Measurements from ENCODE around the gene POLD4.

GRCh38 chr11:67396587-67397389, 43.4 kb upstream of the POLD4 start:
- TF ChIP-seq, protein P1, sequence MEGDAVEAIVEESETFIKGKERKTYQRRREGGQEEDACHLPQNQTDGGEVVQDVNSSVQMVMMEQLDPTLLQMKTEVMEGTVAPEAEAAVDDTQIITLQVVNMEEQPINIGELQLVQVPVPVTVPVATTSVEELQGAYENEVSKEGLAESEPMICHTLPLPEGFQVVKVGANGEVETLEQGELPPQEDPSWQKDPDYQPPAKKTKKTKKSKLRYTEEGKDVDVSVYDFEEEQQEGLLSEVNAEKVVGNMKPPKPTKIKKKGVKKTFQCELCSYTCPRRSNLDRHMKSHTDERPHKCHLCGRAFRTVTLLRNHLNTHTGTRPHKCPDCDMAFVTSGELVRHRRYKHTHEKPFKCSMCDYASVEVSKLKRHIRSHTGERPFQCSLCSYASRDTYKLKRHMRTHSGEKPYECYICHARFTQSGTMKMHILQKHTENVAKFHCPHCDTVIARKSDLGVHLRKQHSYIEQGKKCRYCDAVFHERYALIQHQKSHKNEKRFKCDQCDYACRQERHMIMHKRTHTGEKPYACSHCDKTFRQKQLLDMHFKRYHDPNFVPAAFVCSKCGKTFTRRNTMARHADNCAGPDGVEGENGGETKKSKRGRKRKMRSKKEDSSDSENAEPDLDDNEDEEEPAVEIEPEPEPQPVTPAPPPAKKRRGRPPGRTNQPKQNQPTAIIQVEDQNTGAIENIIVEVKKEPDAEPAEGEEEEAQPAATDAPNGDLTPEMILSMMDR (IDR thresholded peaks at IDR 0.05) = no peak
- no peak for TF ChIP-seq POLR2A (IDR thresholded peaks at IDR 0.05)
- no peak for TF ChIP-seq POLR2AphosphoS5 (IDR thresholded peaks at IDR 0.05)

Measured in suprapubic skin (tissue), 4 donors.